ENCODE measurements around the gene MED12L.
"Not testable (repeated sequence)": the region's sequence is repeated elsewhere in the genome, so short reads cannot be mapped to it uniquely, and the experiment has no call there.

DNA sequence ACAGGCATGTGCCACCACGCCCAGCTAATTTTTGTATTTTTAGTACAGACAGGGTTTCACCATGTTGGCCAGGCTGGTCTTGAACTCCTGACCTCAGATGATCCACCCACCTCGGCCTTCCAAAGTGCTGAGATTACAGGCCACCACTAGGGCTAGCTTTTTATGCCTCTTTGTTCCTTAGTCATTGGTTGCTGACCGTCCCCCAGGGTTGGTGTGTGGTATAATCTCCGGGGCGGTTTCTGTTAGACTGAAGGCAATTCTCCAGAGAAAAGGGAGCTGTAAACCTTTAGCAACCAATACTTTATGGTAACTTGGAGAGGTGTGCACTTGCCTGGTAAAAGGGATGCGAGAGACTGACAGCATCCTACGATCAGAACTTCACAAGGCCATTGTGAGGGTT is 12.6 kb upstream of the MED12L start:
- TF ChIP-seq, protein P1, sequence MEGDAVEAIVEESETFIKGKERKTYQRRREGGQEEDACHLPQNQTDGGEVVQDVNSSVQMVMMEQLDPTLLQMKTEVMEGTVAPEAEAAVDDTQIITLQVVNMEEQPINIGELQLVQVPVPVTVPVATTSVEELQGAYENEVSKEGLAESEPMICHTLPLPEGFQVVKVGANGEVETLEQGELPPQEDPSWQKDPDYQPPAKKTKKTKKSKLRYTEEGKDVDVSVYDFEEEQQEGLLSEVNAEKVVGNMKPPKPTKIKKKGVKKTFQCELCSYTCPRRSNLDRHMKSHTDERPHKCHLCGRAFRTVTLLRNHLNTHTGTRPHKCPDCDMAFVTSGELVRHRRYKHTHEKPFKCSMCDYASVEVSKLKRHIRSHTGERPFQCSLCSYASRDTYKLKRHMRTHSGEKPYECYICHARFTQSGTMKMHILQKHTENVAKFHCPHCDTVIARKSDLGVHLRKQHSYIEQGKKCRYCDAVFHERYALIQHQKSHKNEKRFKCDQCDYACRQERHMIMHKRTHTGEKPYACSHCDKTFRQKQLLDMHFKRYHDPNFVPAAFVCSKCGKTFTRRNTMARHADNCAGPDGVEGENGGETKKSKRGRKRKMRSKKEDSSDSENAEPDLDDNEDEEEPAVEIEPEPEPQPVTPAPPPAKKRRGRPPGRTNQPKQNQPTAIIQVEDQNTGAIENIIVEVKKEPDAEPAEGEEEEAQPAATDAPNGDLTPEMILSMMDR (IDR thresholded peaks at IDR 0.05), result not testable (repeated sequence)
- not testable (repeated sequence) for TF ChIP-seq POLR2A (IDR thresholded peaks at IDR 0.05)

All from Peyer's patch (tissue), 4 donors.